Limb (tissue), 2 donors: Measurements from ENCODE around the gene RBM6.
A peak's percentile ranks its signal among the peaks of the same experiment; 100 is the strongest.
"Not testable (repeated sequence)": the region's sequence is repeated elsewhere in the genome, so short reads cannot be mapped to it uniquely, and the experiment has no call there.

Experiments
- DNase-seq, 2 donors: peaks; one replicate each; pipeline ENCODE4 v3.0.0-alpha.2; 2016; ENCODE audit errors: extremely low spot score in 2 of 2

Gene RBM6

DNA sequence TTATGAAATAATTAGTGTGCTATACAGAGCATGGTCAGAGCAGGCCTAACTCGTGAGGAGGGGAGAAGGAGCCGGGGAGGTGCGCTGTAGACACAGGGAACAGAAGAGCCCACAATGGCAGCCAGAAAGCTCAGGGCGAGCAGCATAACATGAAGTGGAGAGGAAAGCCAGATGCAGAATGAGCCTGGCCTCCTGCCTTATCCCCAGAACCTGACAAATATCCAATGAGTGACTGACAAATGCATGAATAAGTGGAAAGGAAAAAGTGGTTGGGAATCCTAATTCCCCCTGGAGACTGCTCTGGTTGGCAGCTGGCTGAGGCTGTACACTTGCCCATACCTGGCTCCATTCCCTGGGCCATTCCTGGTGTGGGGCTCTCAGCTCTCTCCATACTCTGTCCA lies 27.1 kb upstream of the RBM6 start:
- DNase-seq, result no peak

DNA sequence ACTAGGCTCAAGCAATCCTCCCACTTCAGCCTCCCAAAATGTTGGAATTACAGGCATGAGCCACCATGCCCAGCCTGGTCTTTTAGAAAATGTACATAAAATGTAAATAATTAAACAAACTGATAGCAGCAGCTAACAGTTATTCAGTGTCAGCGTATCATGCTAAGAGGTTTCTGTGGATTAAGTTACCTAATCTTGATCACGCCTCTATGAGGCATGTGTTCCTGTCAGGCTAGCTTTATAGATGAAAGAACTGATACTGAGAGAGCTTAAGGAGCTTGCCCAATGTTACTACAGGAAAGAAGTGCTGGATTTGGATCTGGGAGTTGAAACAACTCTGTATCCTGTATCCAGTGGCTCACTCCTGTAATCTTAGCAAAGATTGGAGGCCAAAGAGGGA lies 25.0 kb upstream of the RBM6 start:
- no peak for DNase-seq

DNA sequence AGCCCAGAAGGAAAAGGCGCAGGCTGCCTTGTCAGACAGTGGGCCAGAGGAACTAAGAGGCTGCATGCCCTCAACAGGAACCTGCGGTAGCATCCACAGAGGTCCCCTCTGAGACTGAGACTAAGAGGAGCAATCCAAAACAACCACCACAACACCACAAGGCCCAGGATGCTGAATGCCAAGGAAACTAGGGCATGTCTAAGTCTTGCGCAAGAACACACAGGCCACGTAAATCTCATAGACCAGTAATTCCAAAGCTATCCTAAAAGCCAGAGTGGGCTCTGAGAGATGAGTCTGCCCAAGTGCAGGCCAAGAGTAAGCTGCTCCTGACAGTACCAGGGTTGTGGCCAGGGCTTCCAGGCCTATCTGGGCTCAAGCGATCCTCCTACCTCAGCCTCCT lies 23.3 kb upstream of the RBM6 start:
- DNase-seq, result no peak

DNA sequence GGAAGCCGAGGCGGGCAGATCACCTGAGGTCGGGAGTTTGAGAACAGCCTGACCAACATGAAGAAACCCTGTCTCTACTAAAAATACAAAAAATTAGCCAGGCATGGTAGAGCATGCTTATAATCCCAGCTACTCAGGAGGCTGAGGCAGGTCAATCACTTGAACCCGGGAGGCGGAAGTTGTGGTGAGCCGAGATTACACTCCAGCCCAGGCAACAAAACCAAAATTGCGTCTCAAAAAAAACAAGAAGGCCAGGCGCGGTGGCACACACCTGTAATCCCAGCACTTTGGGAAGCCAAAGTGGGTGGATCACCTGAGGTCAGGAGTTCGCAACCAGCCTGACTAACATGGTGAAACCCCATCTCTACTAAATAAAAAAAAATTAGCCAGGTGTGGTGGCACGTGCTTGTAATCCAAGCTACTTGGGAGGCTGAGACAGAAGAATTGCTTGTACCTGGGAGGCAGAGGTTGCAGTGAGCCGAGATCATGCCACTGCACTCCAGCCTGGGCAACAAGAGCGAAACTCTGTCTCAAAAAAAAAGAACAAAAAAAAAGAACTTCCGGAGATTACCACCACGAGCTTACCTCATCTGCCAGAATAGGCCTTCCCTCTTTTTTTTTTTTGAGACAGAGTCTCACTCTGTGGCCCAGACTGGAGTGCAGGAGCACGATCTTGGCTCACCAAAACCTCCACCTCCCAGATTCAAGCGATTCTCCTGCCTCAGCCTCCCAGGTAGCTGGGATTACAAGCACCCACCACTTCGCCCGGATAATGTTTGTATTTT lies 22.0 kb upstream of the RBM6 start:
- DNase-seq, result not testable (repeated sequence)

DNA sequence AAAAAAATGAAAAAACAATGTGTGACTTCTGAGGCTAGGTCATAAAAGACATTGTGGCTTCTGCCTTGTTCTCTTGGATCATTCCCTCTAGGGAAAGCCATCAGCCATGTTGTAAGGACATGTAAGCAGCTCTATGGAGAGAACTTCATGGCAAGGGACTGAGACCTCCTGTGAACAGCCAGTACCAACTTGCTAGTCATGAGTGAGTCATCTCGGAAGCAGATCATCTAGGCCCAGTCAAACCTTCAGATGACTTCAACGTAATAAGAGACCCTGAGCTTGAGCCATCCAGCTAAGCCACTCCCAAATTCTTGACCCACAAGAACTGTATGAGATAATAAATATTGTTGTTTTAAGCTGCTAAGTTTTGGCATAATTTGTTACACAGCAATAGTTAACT lies 15.3 kb upstream of the RBM6 start:
- no peak for DNase-seq

DNA sequence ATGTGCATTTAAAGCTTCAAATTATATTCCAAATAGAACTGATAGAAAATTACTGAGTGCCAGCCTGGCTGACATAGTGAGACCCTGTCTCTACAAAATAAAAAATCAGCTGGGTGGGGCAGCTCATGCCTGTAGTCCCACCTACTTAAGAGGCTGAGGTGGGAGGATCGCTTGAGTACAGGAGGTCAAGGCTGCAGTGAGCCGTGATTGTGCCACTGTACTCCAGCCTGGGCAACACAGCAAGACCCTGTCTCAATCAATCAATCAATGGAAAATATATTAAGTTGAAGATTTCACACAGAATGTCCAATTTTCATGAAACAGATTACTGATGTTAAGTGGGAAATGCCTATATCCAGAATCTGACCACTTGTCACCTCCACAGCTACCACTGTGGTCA lies 14.5 kb upstream of the RBM6 start:
- DNase-seq, result no peak

DNA sequence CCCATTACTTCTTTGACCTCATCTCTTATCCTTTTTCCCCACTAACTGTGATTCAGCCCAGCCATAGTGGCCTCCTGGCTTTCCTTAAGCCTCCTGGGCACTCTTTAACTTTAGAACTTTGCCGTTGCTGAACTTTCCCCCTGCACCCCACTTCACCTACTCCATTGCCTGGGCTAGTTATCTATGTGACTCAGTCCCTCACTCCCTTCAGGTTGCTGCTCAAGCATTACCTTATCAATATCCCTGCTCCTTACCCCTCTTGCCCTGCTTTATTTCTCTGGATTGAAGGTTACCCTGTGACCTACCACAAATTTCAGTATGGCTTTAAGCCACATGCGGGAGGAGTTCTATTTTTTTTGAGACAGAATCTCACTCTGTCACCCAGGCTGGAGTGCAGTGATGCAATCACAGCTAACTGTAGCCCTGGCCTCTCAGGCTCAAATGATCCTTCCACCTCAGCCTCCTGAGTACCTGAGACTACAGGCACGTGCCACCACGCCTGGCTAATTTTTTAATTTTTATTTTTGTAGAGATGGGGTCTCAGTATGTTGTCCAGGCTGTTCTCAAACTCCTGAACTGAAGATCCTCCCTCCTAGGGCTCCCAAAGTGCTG lies 13.7 kb upstream of the RBM6 start:
- no peak for DNase-seq

DNA sequence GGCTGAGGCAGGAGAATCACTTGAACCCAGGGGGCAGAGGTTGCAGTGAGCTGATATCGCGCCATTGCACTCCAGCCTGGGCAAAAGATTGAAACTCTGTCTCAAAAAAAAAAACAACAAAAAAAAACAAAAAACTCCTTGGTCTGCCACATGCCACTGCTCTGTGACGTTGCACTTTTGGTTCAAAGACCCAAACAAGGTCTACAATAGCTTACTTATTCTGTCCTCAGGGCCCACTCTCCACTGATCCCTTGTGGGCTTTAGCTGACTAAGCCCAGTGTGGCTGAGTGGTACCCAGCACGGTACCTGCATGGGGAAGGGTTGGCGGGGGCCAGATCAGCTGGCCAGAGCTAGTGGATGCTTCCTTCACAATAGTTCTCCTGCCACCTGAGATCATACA lies 12.2 kb upstream of the RBM6 start:
- no peak for DNase-seq

DNA sequence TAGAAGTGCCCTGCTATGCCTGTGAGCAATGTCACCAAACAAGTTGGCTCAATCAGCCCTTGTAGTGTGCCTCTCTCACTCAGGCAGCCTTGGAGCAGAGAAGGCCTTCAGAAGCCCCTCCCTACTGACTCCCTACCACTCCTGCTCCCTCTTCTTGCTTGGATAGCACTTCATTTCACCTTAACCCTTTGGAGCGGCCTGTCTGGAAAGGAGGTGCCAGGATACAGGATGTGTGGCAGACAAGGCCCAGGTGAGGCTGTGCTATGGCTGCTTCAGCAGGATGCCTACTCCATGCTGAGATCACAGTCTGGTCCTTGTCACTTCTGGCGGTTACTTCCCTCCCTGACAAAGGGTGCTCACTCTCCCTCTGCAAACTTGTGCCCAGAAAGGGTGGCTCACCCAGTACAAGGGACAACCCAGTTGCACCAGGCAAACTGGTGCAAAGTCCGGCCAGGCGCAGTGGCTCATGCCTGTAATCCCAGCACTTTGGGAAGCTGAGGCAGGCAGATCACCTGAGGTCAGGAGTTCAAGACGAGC lies 11.4 kb upstream of the RBM6 start:
- no peak for DNase-seq

DNA sequence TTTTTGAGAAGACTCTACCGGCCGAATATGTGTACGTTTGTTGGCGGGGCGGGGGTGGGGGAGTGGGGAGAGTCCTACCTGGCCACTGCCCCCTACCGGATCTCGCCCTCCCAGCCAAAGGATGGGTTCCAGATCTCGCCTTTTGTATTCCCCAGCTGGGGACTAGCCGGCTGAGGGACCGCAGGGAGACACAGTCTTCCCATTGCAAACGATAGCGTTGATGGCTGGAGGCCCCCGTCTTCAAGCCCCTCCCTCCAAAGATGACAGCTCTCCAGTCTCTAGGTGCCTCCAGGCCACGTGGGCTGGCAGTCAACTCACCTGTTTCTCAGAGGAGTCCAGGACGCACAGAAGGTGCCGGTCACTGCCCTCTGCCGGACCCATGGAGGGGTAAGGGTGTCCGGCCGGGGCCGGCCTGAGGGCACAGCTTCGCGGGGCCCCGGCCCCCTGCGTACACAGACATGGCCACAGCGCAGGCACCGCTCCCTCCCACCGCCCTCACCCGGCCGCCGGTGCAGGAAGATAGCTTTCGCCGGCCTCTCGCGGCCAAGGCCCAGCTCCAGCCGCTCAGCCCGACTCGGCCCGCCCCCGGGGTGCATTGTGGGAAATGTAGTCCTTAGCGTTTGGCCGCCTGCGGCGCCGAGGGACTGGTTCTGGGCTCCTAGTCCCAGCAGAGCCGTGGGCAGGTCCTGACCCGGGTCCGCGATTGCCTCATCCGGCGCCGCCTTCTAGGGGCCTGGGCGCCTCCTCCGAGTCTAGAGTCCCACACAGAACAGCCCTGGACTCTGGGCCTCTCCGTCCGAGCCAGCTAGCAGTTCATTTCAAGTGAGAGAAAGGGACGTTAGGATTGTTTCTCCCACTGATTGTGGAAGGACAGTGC lies 10.4 kb upstream of the RBM6 start, which contains the start of gene MON1A:
Gene MON1A (minus strand): TSS at position 521 of the 877 bp plus-strand sequence. CDS start 16,465 bp downstream, outside the sequence.
- peak; percentile 79 to 95 for DNase-seq

DNA sequence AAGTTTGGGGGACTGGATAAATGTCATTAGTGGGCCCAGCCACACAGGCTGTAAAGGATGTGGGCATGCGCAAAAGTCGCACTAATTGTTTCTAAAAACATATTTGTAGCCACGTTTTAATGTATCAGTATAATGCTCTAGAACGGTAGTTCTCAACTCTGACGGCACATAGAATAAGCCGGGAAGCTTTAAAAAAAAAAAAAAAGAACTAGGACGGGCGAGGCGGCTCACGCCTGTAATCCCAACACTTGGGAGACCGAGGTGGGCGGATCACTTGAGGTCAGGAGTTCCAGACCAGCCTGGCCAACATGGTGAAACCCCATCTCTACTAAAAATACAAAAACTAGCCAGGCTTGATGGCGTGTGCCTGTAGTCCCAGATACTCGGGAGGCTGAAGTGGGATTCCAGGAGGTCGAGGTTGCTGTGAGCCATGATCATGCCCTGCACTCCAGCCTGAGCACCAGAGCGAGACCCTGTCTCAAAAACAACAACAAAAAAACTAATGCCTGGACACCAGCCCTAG lies 9.7 kb upstream of the RBM6 start:
- no peak for DNase-seq

DNA sequence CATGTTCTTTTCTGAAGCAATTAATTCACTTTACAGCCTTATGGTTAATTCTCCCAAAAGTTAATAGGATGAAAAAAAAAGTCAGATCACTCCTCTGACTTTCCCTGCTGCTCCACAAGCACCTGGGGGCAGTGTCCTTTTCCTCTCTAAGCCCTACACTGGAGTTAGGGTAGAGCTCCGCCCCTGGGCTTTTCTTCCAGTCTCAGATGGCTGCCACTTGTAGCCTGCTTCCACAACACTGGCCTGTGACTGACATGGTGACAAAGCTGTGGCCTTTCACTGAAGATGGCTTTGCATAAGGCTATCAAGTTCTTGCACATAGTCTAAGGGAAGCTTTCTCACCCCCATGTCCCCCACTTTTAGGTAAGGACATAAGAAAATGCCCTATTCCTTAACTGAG lies 9.0 kb upstream of the RBM6 start:
- DNase-seq, result no peak

DNA sequence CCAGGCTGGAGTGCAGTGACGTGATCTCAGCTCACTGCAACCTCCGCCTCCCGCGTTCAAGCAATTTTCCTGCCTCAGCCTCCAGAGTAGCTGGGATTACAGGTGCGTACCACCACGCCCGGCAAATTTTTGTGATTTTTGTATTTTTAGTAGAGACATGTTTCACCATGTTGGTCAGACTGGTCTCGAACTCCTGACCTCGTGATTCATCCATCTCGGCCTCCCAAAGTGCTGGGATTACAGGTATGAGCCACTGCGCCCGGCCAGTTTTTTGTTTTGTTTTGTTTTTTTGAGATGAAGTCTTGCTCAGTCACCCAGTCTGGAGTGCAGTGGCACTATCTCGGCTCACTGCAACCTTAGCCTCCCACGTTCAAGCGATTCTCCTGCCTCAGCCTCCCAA lies 7.7 kb upstream of the RBM6 start:
- not testable (repeated sequence) for DNase-seq

DNA sequence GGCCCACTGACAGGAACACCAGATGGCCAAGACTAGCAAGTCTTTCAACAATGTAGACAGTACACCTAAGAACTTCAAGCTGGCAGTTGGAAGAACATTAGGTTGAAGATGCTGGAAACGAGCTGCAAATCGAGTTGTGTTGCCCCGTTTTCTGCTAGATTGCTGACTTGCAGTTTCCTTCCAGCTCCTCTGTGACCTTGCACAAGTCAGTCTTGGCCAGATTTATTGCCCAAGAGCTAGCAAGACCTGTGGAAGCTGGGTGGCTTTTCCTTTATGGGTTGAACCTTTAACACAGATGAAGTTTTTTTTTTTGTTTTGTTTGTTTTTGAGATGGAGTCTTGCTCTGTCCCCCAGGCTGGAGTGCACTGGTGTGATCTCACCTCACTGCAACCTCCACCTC lies 2.9 kb upstream of the RBM6 start:
- DNase-seq, result no peak

DNA sequence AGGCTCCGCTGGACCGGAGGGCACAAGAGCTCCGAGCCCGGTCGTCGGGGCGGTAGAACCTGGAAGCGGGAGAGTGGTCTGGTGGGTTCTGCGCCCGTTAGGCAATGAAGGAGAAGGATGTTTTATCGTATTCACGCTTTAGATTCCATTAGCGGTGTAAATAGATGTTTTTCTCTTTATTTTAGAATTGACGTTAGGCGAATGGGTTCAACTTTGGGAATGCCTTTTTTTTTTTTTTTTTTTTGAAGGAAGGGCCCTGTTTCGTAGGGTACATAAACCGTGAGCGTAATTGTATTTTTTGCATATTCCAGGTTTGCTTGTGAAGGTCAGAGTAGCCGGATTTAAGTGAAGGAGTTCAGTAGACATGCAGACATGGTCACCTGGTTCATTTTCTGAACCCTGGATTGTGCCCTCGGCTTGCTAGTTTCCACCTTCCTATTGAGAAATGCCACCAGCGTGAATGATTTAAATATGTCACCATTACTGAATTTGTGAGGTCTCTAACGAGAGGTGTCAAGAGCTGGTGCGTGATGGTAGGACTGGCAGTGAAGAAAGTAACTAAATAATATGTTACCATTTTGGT lies 808 bp downstream of the RBM6 start:
- no peak for DNase-seq

DNA sequence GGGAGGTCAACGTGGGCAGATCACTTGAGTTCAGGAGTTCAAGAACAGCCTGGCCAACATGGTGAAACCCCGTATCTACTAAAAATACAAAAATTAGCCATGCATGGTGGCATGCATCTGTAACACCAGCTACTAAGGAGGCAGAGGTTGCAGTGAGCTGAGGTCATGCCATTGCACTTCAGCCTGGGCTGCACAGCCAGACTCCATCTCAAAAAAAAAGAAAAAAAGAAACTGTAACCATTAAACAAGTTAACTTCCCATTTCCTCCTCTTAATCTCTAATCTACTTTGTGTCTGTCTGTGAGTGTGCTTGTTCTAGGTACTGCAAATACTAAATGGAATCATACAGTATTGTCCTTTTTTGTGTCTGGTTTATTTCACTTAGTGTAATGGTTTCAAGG lies 2.7 kb downstream of the RBM6 start:
- DNase-seq, result no peak

DNA sequence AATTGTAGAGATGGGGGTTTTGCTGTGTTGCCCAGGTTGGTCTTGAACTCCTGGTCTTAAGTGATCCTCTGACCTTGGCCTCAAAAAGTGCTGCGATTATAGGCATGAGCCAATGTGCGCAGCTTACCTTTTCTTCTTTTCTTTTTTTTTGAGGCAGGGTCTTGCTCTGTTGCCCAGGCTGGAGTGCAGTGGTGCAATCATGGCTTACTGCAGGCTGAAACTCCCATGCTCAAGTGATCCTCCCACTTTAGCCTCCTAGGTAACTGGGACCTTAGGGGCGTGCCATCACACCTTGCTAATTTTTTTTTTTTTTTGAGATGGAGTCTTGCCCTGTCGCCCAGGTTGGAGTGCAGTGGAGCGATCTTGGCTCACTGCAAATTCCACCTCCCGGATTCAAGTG lies 13.0 kb downstream of the RBM6 start:
- DNase-seq, result no peak

DNA sequence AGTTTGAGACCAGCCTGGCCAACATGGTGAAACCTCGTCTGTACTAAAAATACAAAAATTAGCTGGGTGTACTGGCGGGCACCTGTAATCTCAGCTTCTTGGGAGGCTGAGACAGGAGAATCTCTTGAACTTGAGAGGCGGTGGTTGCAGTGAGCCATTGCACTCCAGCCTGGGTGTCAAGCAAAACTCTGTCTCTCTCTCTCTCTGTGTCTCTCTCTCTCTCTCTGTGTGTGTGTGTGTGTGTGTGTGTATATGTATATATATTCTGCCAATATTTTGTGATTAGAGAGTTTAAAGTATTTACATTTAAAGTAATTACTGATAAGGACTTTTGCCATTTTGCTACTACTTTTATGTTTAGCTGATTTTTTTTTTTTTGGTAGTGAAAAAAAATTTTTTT lies 15.7 kb downstream of the RBM6 start:
- DNase-seq, result no peak

DNA sequence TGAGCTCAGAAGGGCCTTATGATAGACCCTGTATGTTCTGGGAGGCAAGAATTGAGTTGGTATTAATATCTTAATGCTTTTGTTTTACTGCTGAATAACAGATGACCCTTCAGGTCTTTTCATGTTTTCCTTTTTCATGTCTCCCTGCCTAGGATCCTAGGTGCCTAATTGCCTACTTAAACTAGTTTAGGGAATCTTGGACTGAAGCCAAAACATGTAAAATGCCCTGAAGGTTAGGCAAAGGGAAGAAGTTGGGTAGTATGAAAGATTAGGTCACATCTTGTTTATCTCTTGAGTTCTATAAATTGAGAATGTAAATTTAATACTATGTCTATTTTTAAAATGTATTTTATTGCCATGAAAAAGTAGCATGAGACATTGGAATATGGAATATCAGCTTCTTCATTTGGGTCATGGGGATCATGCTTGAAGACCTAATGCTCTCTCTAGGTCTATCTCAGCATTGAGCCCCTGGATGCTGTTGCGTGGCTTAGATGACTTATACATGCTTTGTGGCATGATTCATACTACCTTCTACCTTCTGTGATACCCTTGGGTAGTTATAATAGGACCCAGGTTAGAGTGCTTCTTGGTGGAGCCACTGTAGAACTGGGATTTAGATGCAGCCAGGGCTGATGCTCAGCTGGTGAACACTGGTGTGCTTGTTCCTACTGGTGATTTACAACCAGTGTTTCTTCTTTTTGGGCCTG lies 26.4 kb downstream of the RBM6 start:
- no peak for DNase-seq

DNA sequence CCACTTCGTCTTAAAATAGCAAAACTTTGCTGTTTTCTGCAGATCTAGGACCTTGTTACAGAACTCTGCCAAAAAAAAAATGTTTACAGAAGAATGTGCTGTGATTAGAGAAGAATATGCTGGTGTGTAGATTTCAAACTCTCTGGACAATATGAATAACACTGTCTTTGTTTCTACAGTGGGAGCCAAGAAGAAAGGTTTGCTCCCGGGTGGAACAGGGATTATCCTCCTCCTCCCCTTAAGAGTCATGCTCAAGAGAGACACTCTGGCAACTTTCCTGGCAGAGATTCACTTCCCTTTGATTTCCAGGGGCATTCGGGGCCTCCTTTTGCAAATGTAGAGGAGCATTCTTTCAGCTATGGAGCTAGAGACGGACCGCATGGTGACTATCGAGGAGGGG lies 27.3 kb downstream of the RBM6 start:
- DNase-seq, result no peak

DNA sequence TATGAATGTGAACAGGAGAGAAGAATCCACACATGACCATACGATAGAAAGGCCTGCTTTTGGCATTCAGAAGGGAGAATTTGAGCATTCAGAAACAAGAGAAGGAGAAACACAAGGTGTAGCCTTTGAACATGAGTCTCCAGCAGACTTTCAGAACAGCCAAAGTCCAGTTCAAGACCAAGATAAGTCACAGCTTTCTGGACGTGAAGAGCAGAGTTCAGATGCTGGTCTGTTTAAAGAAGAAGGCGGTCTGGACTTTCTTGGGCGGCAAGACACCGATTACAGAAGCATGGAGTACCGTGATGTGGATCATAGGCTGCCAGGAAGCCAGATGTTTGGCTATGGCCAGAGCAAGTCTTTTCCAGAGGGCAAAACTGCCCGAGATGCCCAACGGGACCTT lies 28.4 kb downstream of the RBM6 start:
- DNase-seq, result no peak
